HG03045 (cell line): ENCODE results near the gene ELAPOR1.
A peak's percentile ranks its signal among the peaks of the same experiment; 100 is the strongest.
"Not testable (repeated sequence)": the region's sequence is repeated elsewhere in the genome, so short reads cannot be mapped to it uniquely, and the experiment has no call there.

ENCODE experiments used
- ATAC-seq: cut with Tn5 transposase; IDR thresholded peaks from one replicate; pipeline ENCODE4 v1.9.1; 2021; ENCODE audit warnings: mild to moderate bottlenecking, moderate library complexity; ENCODE audit not compliant: unreplicated experiment

ELAPOR1 gene

GRCh38 chr1:109136766-109137165 is 22.9 kb downstream of the ELAPOR1 start:
- no peak for ATAC-seq

GRCh38 chr1:109137958-109138357 is 24.0 kb downstream of the ELAPOR1 start:
- no peak for ATAC-seq

GRCh38 chr1:109138358-109138757 is 24.4 kb downstream of the ELAPOR1 start:
- ATAC-seq = no peak

- ATAC-seq = no peak
Measured at GRCh38 chr1:109140392-109140791, 26.5 kb downstream of the ELAPOR1 start.

DNA sequence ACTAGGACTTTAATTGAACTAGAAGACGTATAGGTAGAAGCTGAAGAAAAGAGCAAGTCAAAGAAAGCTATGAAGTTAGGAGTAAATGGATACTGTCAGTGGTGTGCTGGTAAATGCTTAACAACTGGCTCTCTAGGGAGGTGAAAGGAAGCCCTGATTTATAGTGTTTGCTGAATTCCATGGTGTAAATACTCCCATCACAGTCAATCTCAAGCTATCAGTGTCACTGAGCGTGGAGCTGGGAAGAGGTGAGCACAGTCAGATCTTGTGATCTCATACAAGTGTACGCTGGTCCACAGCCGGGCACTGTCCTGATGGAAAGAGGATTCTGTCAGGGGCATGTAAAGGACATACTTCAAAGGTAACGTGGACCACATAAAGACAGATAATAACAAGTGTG is 28.3 kb downstream of the ELAPOR1 start:
- no peak for ATAC-seq

DNA sequence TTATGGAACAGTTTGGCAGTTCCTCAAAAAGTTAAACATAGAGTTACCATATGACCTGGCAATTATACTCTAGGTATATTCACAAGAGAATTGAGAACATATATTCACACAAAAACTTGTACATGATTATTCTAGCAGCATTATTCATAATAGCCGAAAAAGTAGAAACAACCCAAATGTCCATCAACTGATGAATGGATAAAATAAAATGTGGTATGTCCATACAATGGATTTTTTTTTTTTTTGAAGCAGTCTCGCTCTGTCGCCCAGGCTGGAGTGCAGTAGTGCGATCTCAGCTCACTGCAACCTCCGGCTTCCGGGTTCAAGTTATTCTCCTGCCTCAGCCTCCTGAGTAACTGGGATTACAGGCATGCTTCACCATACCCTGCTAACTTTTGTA is 28.8 kb downstream of the ELAPOR1 start:
- not testable (repeated sequence) for ATAC-seq

- ATAC-seq = no peak
Measured at GRCh38 chr1:109148987-109149561, 35.2 kb downstream of the ELAPOR1 start.

GRCh38 chr1:109149874-109150601 is 36.1 kb downstream of the ELAPOR1 start:
- no peak for ATAC-seq

DNA sequence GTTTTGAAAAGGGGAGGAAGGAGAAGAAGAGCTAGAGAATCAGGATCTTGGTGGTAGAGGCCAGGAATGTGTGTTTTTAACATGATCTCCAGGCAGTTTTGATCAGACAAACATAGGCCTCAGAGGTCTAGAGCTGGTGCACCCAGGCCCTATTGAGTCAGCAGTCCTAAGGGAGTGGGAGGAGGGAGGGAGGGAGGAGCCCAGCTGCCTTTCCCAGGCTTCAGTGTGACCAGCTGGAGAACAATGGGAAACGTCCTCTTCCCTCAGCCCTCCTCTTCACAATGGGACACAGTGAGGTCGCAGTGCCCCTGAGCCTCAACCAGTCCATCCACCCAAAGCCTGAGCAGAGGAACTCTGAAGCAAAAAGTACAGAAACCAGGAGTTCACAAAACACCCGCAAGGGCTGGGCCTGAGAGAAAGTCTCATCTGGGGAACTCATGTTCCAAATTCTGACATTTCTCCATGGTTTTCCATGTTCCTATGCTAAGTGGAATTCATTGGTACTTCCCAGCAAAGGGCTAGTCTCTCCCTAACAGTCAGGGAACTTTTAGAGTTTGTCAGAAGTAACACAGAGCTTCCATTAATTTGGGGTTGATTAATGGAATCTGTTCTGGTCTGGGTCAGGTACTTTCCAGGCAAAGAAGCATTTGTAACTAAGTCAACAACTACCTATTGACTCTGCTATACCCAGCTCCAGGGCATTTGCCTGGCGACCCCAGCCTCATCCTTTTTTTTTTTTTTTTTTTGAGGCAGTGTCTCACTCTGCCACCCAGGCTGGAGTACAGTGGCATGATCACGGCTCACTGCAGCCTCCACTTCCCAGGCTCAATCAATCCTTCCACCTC is 37.5 kb downstream of the ELAPOR1 start:
- no peak for ATAC-seq

DNA sequence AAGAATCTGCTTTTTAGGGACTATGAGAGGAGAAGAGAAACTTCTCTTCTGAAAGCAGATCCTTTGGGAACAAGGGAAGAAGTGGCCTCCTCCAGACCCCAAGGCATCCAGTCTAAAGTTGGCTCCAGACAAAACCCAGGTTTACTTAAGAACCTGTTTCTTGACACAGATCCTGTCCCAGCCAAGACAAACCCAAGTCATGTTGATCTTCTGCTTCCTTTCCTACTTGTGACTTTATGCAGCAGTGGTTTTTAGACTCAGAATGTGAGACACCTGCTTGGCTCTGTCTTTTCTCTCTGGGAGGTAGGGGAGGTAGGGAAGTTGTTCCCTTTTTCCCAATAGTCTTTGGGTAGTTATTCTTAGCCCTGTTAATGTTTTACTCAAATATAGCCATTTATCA is 38.3 kb downstream of the ELAPOR1 start:
- no peak for ATAC-seq

DNA sequence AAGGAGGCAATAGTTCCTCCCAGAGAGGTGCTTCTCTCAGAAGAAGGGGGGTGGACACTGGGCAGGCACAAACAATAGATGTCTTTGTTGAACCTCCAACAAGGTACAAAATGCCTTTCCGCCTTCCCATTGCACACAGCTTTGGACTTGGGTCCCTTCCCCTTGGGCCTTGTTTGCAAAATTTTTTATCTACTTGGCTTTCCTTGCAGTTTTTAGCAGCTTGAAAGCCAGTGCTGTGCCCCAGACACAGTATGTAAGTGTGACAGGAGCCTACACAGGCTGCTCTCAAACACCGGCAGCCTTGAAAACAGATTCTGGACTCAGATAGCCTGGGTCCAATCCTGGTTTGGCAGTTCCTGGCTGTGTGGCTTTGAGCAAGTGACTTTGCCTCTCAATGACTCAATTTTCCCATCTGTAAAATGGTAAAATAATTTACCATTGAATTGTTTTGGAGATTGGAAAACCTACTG is 43.0 kb downstream of the ELAPOR1 start:
- no peak for ATAC-seq

DNA sequence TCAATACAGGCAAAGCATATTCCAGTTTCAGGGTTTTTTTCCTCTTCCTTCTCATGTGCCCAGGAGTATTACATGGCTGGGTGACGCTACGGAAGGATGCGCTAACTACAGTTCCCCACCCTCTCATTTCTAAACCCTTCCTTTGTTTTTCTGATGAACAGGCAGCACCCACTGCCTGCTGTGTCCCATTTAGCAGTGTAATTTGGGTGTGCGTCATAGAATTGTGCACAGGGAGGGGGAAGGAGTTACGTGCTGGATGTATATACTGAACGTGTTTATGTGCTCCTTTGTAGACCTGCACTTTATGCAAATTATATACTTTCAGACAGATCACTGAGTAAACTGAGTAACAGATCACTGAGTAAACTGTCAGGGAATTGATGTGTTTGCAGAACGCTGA is 44.5 kb downstream of the ELAPOR1 start:
- no peak for ATAC-seq

- ATAC-seq = no peak
Measured at GRCh38 chr1:109159326-109159725, 45.4 kb downstream of the ELAPOR1 start.

- no peak for ATAC-seq
Measured at GRCh38 chr1:109160071-109160840, 46.3 kb downstream of the ELAPOR1 start.

- ATAC-seq = peak; percentile 54
Measured at GRCh38 chr1:109161858-109162606, 48.1 kb downstream of the ELAPOR1 start.

- no peak for ATAC-seq
Measured at GRCh38 chr1:109162626-109163025, 48.7 kb downstream of the ELAPOR1 start.

- no peak for ATAC-seq
Measured at GRCh38 chr1:109163551-109163950, 49.6 kb downstream of the ELAPOR1 start.
